ENCODE data around the gene NCK2. TPM values are rescaled to one million over a fixed set of nuclear protein-coding genes. Genes with fewer than 3 reads are reported as not detected.

The NCK2 gene
- total RNA-seq, 1 experiment from 2014 or later, result 89.0 TPM

GRCh38 chr2:105828558-105828957 lies 83.8 kb downstream of the NCK2 start:
- H3K4me3 ChIP-seq (ENCODE audit: low read depth, low read length), result no peak overlapping the region
- no peaks in the 10 kb centered on the region; the same call in 1 of the 2 replicates for H3K9me3 ChIP-seq
- ChIA-PET CTCF (no interaction called here), POLR2A (no interaction called here)
- H3K4me1 Mint-ChIP-seq (ENCODE audit: low read depth, unreplicated experiment), result peaks cover 9% of the 10 kb centered on the region
- H3K4me1 ChIP-seq, result no peaks in the 10 kb centered on the region
- H3K27ac Mint-ChIP-seq (ENCODE audit: unreplicated experiment), result no peak overlapping the region
- intact Hi-C loops (cut with micrococcal nuclease; ENCODE audit: unreplicated experiment), result loop anchor here (5.0 kb wide), 1 partner anchor 761 kb away; no protein-coding TSS in a partner anchor
- no peaks in the 10 kb centered on the region for H3K27me3 ChIP-seq (replicated peaks; ENCODE audit: control insufficient read depth, insufficient read depth, low read length)
- no peaks in the 10 kb centered on the region for H3K27me3 Mint-ChIP-seq (ENCODE audit: insufficient read depth, unreplicated experiment)
- no peak for TF ChIP-seq CTCF (IDR thresholded peaks at IDR 0.05; ENCODE audit: insufficient read depth in 1 of 2, low read depth in 1 of 2, low read length in 1 of 2, severe bottlenecking in 1 of 2, unreplicated experiment in 1 of 2)
- no peak for DNase-seq
- H3K36me3 ChIP-seq (ENCODE audit: control insufficient read depth, insufficient read depth, low read length), result peaks cover 7% of the 10 kb centered on the region
- no peak overlapping the region for H3K4me3 Mint-ChIP-seq (ENCODE audit: unreplicated experiment)
- no TSS peak for BruUV-seq (replicated peaks)
- peaks cover 26% of the 10 kb centered on the region for H3K36me3 Mint-ChIP-seq (ENCODE audit: insufficient read depth, unreplicated experiment)
- peaks cover 24% of the 10 kb centered on the region for H3K9me3 Mint-ChIP-seq (ENCODE audit: unreplicated experiment)

GRCh38 chr2:105834931-105835330 lies 90.2 kb downstream of the NCK2 start:
- no peak for DNase-seq
- intact Hi-C loops (cut with micrococcal nuclease; ENCODE audit: unreplicated experiment), result no loop called here
- Mint-ChIP-seq H3K36me3 (ENCODE audit: insufficient read depth, unreplicated experiment) (peaks cover 25% of the 10 kb centered on the region), H3K4me3 (ENCODE audit: unreplicated experiment) (no peak overlapping the region), H3K27ac (ENCODE audit: unreplicated experiment) (no peak overlapping the region), H3K27me3 (ENCODE audit: insufficient read depth, unreplicated experiment) (no peaks in the 10 kb centered on the region), H3K9me3 (ENCODE audit: unreplicated experiment) (peaks cover 51% of the 10 kb centered on the region), H3K4me1 (ENCODE audit: low read depth, unreplicated experiment) (peaks cover 15% of the 10 kb centered on the region)
- H3K27me3 ChIP-seq (replicated peaks; ENCODE audit: control insufficient read depth, insufficient read depth, low read length), result no peaks in the 10 kb centered on the region
- POLR2A ChIA-PET, result no interaction called here
- no TSS peak for BruUV-seq (replicated peaks)
- no peaks in the 10 kb centered on the region; the same call in 1 of the 2 replicates for H3K36me3 ChIP-seq (ENCODE audit: control insufficient read depth, insufficient read depth, low read length)
- H3K4me1 ChIP-seq, result no peaks in the 10 kb centered on the region
- CTCF ChIA-PET, result no interaction called here
- no peak overlapping the region for H3K4me3 ChIP-seq (ENCODE audit: low read depth, low read length)
- H3K9me3 ChIP-seq, result peaks cover 11% of the 10 kb centered on the region
- TF ChIP-seq CTCF (IDR thresholded peaks at IDR 0.05; ENCODE audit: insufficient read depth in 1 of 2, low read depth in 1 of 2, low read length in 1 of 2, severe bottlenecking in 1 of 2, unreplicated experiment in 1 of 2), result no peak

- Mint-ChIP-seq H3K36me3 (ENCODE audit: insufficient read depth, unreplicated experiment) (peaks cover 26% of the 10 kb centered on the region), H3K27ac (ENCODE audit: unreplicated experiment) (no peak overlapping the region), H3K27me3 (ENCODE audit: insufficient read depth, unreplicated experiment) (no peaks in the 10 kb centered on the region), H3K4me1 (ENCODE audit: low read depth, unreplicated experiment) (peaks cover 19% of the 10 kb centered on the region), H3K9me3 (ENCODE audit: unreplicated experiment) (peaks cover 49% of the 10 kb centered on the region), H3K4me3 (ENCODE audit: unreplicated experiment) (no peak overlapping the region)
- POLR2A ChIA-PET, result no interaction called here
- peaks cover 11% of the 10 kb centered on the region for H3K9me3 ChIP-seq
- H3K27me3 ChIP-seq (replicated peaks; ENCODE audit: control insufficient read depth, insufficient read depth, low read length), result no peaks in the 10 kb centered on the region
- no peaks in the 10 kb centered on the region; the same call in none of the 2 replicates for H3K36me3 ChIP-seq (ENCODE audit: control insufficient read depth, insufficient read depth, low read length)
- BruUV-seq (replicated peaks), result no TSS peak
- no peaks in the 10 kb centered on the region; the same call in 1 of the 2 replicates for H3K4me1 ChIP-seq
- H3K4me3 ChIP-seq (ENCODE audit: low read depth, low read length), result no peak overlapping the region
- TF ChIP-seq CTCF (IDR thresholded peaks at IDR 0.05; ENCODE audit: insufficient read depth in 1 of 2, low read depth in 1 of 2, low read length in 1 of 2, severe bottlenecking in 1 of 2, unreplicated experiment in 1 of 2), result no peak
- CTCF ChIA-PET, result no interaction called here
- no peak for DNase-seq
- intact Hi-C loops (cut with micrococcal nuclease; ENCODE audit: unreplicated experiment), result no loop called here
Observed at GRCh38 chr2:105836341-105836740, 91.6 kb downstream of the NCK2 start.
